Activated T-helper 17 cell treated with anti-CD3 and anti-CD28 coated beads, Interleukin-2, amount 50 U/mL, for 72 hours (primary cell): ENCODE measurements around the gene FKBP6. TPM values are rescaled to one million over a fixed set of nuclear protein-coding genes. Genes with fewer than 3 reads are reported as not detected.
"Not testable (repeated sequence)": the region's sequence is repeated elsewhere in the genome, so short reads cannot be mapped to it uniquely, and the experiment has no call there.

Experiments
- ATAC-seq: fragments of 150-1000 bp; cut with Tn5 transposase; replicated peaks from 2 replicates; pipeline ENCODE4 v1.10.0; 2021; ENCODE audit warnings: mild to moderate bottlenecking, moderate library complexity
- H3K27ac Mint-ChIP-seq: one replicate; pipeline ENCODE4 v1.8.0; 2022; ENCODE audit warnings: mixed read lengths
- H3K27me3 Mint-ChIP-seq: one replicate; pipeline ENCODE4 v1.8.0; 2022; ENCODE audit warnings: mixed read lengths
- H3K36me3 Mint-ChIP-seq: one replicate; pipeline ENCODE4 v1.8.0; 2022; ENCODE audit warnings: low read depth, mild to moderate bottlenecking, mixed read lengths
- H3K4me1 Mint-ChIP-seq: one replicate; pipeline ENCODE4 v1.8.0; 2022; ENCODE audit warnings: mixed read lengths
- H3K4me3 Mint-ChIP-seq: one replicate; pipeline ENCODE4 v1.8.0; 2022; ENCODE audit warnings: mild to moderate bottlenecking, mixed read lengths
- H3K9me3 Mint-ChIP-seq: one replicate; pipeline ENCODE4 v1.8.0; 2022; ENCODE audit warnings: mixed read lengths
- total RNA-seq, 2 donors: library from RNA; stranded (reverse); gene quantifications; one replicate each; pipeline ENCODE4 v1.2.3, GENCODE V29; 2022

The FKBP6 gene
- total RNA-seq, 2 donors from 2014 or later, result not detected

DNA sequence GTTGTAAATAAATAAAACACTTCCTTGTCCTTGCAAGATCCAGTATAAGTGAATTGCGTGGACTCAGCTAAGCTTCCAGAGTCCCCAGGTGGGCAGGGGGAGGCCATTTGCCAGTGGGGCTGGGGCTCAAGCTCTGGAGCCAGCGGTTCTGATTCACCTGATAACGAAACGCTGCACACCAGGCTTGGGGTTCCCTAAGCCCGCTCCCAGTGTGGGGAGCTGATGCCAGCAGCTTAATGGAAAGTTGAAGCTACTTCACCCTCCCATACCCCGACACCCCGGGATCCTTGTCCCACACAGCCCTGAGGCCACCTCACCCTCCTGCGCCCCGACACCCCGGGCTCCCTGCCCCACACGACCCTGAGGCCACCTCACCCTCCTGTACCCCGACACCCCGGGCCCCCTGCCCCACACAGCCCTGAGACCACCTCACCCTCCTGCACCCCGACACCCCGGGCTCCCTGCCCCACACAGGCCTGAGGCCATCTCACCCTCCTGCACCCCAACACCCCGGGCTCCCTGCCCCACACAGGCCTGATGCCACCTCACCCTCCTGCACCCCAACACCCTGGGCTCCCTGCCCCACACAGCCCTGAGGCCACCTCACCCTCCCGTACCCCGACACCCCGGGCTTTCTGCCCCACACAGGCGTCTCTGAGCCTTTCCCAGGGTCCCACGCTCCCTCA is 30.8 kb downstream of the FKBP6 start:
- H3K4me3 Mint-ChIP-seq, result no peak overlapping the region
- no peaks in the 10 kb centered on the region for H3K4me1 Mint-ChIP-seq
- no peak for ATAC-seq
- H3K27ac Mint-ChIP-seq, result no peak overlapping the region
- H3K9me3 Mint-ChIP-seq, result no peaks in the 10 kb centered on the region
- H3K27me3 Mint-ChIP-seq, result peaks cover 10% of the 10 kb centered on the region
- no peaks in the 10 kb centered on the region for H3K36me3 Mint-ChIP-seq

GRCh38 chr7:73359306-73359705 is 31.3 kb downstream of the FKBP6 start:
- ATAC-seq, result no peak
- Mint-ChIP-seq H3K4me1 (no peaks in the 10 kb centered on the region), H3K27me3 (peaks cover 10% of the 10 kb centered on the region), H3K36me3 (no peaks in the 10 kb centered on the region), H3K4me3 (no peak overlapping the region), H3K27ac (no peak overlapping the region), H3K9me3 (no peaks in the 10 kb centered on the region)

- Mint-ChIP-seq H3K36me3 (no peaks in the 10 kb centered on the region), H3K27me3 (peaks cover 10% of the 10 kb centered on the region), H3K4me3 (no peak overlapping the region), H3K9me3 (no peaks in the 10 kb centered on the region), H3K27ac (no peak overlapping the region), H3K4me1 (no peaks in the 10 kb centered on the region)
- ATAC-seq, result no peak
Observed at GRCh38 chr7:73359746-73360375, 31.9 kb downstream of the FKBP6 start.

- not testable (repeated sequence) for H3K4me3 Mint-ChIP-seq, H3K36me3 Mint-ChIP-seq, H3K27me3 Mint-ChIP-seq, ATAC-seq, H3K4me1 Mint-ChIP-seq, H3K27ac Mint-ChIP-seq, H3K9me3 Mint-ChIP-seq
Observed at GRCh38 chr7:73360590-73360989, 32.6 kb downstream of the FKBP6 start.

DNA sequence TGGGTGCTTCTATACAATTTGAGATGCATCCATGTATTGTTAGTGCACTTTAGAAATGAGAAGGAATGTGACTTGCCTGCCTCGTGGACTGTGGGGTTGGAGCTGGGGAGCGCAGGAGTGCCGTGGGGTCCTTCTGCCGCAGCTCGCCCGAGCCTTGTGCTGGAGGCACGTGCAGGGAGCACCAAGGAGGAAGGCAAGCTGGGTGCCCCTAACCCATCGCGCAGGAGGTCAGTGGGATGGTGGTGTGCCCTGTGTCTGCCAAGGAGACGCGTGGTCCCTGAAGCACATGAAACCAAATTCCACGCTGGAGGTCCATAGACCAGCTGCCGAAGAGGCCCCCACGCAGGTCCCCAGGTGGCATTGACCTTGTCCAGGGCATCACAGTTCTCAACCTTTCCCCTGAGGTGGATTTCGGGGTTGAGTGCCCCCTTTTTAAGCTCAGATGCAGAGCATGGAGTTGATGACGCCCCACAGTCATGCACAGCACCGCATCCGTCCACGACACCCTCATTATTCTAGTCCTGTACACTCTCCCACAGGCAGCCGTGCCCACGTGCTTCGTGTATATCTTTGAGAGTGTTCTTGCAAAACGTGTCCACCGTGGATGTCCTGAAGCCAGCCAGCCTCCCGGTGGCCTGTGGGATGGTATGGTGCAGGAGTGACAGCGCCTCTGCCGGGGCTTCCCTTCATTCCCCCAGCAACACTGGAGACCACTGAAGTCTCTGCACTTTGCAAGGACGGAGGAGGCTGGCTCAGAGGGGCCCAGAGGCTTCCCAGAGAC is 35.5 kb downstream of the FKBP6 start:
- Mint-ChIP-seq H3K9me3 (no peaks in the 10 kb centered on the region), H3K27me3 (peaks cover 10% of the 10 kb centered on the region), H3K4me1 (no peaks in the 10 kb centered on the region), H3K36me3 (no peaks in the 10 kb centered on the region), H3K4me3 (no peak overlapping the region), H3K27ac (no peak overlapping the region)
- no peak for ATAC-seq

GRCh38 chr7:73364006-73364728 is 36.2 kb downstream of the FKBP6 start:
- H3K27me3 Mint-ChIP-seq, result peaks cover 9% of the 10 kb centered on the region
- no peaks in the 10 kb centered on the region for H3K36me3 Mint-ChIP-seq
- no peak overlapping the region for H3K27ac Mint-ChIP-seq
- no peak overlapping the region for H3K4me3 Mint-ChIP-seq
- H3K9me3 Mint-ChIP-seq, result no peaks in the 10 kb centered on the region
- no peak for ATAC-seq
- H3K4me1 Mint-ChIP-seq, result no peaks in the 10 kb centered on the region

GRCh38 chr7:73366127-73366526 is 38.2 kb downstream of the FKBP6 start:
- Mint-ChIP-seq H3K4me1 (no peaks in the 10 kb centered on the region), H3K36me3 (no peaks in the 10 kb centered on the region), H3K27me3 (peaks cover 7% of the 10 kb centered on the region), H3K9me3 (no peaks in the 10 kb centered on the region), H3K27ac (no peak overlapping the region), H3K4me3 (no peak overlapping the region)
- no peak for ATAC-seq

GRCh38 chr7:73366990-73367389 is 39.0 kb downstream of the FKBP6 start:
- no peaks in the 10 kb centered on the region for H3K9me3 Mint-ChIP-seq
- no peak for ATAC-seq
- H3K27ac Mint-ChIP-seq, result no peak overlapping the region
- no peaks in the 10 kb centered on the region for H3K36me3 Mint-ChIP-seq
- no peak overlapping the region for H3K4me3 Mint-ChIP-seq
- no peaks in the 10 kb centered on the region for H3K4me1 Mint-ChIP-seq
- H3K27me3 Mint-ChIP-seq, result peaks cover 3% of the 10 kb centered on the region

DNA sequence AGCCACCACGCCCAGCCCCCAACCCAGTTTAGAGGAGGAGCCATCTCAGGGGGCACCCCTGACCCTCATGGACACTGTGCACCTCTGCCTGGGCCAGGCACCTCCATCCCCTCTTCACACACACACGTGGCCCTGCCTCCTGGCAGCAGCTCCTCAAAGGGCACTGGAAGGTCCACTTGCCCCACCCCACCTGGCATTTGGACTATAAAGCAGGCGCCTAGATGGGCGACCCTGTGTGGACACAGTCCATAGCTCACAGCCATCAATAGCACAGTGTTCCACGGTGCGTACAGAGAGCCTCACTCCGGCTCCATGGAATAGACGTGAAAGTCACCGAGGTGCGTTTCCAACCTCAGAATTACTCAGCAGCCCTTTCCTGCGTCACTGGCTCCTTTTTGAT is 41.0 kb downstream of the FKBP6 start:
- Mint-ChIP-seq H3K27ac (no peak overlapping the region), H3K9me3 (no peaks in the 10 kb centered on the region), H3K36me3 (no peaks in the 10 kb centered on the region), H3K27me3 (peaks cover 6% of the 10 kb centered on the region), H3K4me3 (no peak overlapping the region), H3K4me1 (no peaks in the 10 kb centered on the region)
- ATAC-seq, result no peak

DNA sequence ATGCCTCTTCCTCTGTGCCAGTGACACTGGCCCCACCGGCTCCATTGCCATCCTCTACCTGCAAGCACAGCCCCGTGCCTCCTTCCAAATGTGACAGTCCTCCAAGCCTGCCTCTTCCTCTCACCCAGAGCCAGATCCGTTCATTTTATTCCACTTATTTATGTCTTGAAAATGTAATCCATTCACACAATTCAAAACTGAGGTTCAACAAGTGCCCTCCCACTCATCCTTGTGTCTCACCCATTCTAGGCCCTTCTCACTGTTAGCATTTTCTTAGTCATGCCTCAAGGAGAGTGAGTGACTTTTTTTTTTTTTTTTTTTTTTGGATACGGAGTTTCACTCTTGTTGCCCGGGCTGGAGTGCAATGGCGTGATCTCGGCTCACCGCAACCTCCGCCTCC is 41.7 kb downstream of the FKBP6 start:
- Mint-ChIP-seq H3K9me3 (no peaks in the 10 kb centered on the region), H3K27ac (no peak overlapping the region)

GRCh38 chr7:73373741-73374140 is 45.8 kb downstream of the FKBP6 start:
- no peak overlapping the region for H3K27ac Mint-ChIP-seq
- no peaks in the 10 kb centered on the region for H3K4me1 Mint-ChIP-seq

More for the DNA sequence above, 41.7 kb downstream of the FKBP6 start:
- Mint-ChIP-seq H3K36me3 (no peaks in the 10 kb centered on the region), H3K27me3 (peaks cover 7% of the 10 kb centered on the region), H3K4me3 (no peak overlapping the region), H3K4me1 (no peaks in the 10 kb centered on the region)
- ATAC-seq, result no peak

DNA sequence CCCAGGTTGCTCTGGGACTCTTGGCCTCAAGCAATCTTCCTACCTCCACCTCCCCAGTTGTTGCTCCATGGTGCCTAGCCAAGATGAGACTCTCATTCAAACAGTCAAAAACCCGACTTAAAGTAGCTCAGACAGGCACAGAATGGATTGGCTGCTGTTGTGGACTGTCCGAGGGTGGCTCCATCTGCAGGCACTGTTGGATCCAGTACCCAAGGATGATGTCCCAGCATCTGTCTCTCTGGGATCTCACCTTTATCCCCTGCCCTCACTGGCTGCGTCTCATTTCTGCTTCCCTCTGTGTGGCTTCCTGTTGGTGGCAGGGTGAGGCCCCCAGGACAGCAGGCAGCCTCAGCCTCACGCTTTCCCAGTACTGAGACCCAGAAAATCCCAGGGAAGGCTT is 48.3 kb downstream of the FKBP6 start:
- H3K4me1 Mint-ChIP-seq, result not testable (repeated sequence)

More at GRCh38 chr7:73373741-73374140, 45.8 kb downstream of the FKBP6 start:
- Mint-ChIP-seq H3K9me3 (no peaks in the 10 kb centered on the region), H3K4me3 (no peak overlapping the region), H3K27me3 (peaks cover 23% of the 10 kb centered on the region), H3K36me3 (no peaks in the 10 kb centered on the region)
- no peak for ATAC-seq

DNA sequence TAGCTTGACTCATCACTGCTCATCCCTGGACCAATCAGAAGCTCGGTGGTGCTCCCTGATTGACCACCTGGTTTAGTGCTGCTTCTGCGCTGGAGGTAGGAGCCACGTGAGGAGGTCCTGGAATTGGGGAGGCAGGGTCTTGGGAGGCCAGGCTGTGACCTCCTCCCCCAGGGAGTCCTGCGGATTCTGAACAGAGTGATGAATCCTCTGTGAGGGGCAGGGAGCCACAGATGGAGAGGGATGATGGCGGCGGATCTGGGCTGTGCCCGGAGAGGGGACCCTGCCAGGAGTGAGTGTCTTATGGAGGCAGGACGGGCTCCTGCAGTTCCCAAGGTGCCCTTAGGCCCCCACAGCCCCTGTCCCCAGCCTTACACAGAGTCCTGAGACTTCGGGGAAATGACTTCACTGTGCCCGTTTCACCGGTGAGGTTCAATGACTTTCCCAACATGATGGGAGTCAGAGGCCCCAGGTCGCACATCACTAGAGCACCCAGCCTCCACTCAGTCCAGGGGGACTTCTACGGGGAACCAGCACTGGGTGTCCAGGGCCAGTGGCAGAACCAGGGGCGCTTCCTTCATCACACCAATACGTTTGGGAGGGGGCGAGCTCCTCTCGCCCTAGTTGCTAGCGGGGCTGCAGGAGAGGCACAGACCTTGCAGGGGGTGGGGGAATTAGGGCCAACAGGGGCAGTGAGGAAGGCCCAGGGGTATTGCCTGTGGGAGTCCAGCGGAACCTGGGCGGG is 48.9 kb downstream of the FKBP6 start:
- H3K36me3 Mint-ChIP-seq, result no peaks in the 10 kb centered on the region
- H3K9me3 Mint-ChIP-seq, result no peaks in the 10 kb centered on the region
- no peak for ATAC-seq
- no peaks in the 10 kb centered on the region for H3K4me1 Mint-ChIP-seq
- peaks cover 24% of the 10 kb centered on the region for H3K27me3 Mint-ChIP-seq
- no peak overlapping the region for H3K27ac Mint-ChIP-seq
- no peak overlapping the region for H3K4me3 Mint-ChIP-seq

More for the DNA sequence above, 48.3 kb downstream of the FKBP6 start:
- peaks cover 22% of the 10 kb centered on the region for H3K27me3 Mint-ChIP-seq
- not testable (repeated sequence) for H3K4me3 Mint-ChIP-seq, H3K9me3 Mint-ChIP-seq, ATAC-seq, H3K36me3 Mint-ChIP-seq, H3K27ac Mint-ChIP-seq
